ENCODE measurements around the gene SYNM.
"Not testable (repeated sequence)": the region's sequence is repeated elsewhere in the genome, so short reads cannot be mapped to it uniquely, and the experiment has no call there.

Gene SYNM

DNA sequence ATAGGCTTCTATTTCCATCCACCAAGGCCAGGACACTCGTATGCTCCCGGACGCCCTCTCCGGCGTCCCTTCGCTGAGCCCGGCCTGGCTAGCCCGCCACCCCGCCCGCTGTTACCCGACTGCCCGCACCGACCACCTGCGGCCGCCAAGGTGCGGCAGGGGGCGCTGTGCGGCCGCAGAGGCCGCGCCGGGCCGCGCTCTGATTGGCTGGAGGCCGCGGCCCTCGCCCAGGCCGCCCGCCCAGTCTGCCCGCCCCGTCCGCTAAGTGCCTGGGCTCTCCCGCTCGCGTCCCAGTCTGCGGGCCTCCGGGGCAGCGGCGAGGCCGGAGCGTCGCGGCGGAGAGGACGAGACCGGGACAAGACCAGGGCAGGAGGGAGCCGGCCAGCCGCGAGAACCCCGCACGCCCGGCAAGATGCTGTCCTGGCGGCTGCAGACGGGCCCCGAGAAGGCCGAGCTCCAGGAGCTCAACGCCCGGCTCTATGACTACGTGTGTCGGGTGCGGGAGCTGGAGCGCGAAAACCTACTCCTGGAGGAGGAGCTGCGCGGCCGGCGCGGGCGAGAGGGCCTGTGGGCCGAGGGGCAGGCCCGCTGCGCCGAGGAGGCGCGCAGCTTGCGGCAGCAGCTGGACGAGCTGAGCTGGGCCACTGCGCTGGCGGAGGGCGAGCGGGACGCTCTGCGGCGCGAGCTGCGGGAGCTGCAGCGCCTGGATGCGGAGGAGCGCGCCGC lies at the start of gene SYNM:
SYNM (plus strand) TSS at position 293 of the 726 bp plus-strand sequence; CDS start at position 413, 120 bp downstream.
- DNase-seq = peak; percentile 76

DNA sequence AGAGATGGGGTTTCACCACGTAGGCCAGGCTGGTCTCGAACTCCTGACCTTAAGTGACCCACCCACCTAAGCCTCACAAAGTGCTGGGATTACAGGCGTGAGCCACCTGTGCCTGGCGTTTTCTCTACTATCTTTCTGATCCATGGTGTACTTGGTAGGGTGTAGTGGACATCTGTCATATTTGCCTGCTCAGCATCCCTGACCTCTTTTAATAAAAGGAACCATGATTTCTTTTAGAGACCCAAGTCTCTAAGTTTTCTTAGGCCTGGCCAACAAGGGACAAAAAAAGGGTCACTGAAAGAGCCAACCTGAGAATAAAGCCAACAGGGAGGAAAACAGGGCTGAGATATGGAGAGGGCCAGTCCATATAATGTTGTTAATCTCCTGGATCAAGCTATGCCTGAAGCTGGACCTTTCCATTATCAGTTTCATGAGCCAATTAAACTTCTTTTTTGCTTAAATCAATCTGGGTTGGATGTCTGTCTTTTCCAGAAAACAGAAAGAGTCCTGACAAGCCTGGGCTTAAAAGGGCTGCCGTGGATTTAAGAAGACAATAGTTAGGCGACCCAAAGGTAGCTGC lies 49.2 kb upstream of the SYNM start:
- no peak for DNase-seq

GRCh38 chr15:99057020-99057419 lies 47.9 kb upstream of the SYNM start:
- no peak for DNase-seq

- DNase-seq = no peak
These were observed 47.0 kb upstream of the SYNM start for GRCh38 chr15:99057697-99058420.

DNA sequence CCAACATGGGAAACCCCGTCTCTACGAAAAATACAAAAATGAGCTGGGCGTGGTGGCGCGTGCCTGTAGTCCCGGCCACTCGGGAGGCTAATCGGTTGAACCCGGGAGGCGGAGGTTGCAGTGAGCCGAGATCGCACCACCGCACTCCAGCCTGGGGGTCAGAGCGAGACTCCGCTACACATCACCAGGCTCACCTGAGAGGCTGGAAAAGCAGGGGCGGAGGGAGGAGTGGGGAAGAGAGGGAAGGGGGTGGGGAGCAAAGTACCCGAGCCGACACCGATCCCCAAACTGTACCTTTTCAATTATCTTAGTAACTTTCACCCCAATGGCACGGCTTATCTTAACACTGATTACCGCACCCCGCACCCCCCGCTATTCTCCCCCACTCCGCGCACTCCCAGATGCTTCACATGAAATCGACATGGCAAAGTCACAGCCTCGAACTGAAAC lies 46.4 kb upstream of the SYNM start:
- no peak for DNase-seq

GRCh38 chr15:99059010-99059981 lies 45.6 kb upstream of the SYNM start:
- DNase-seq = peak; percentile 96

DNA sequence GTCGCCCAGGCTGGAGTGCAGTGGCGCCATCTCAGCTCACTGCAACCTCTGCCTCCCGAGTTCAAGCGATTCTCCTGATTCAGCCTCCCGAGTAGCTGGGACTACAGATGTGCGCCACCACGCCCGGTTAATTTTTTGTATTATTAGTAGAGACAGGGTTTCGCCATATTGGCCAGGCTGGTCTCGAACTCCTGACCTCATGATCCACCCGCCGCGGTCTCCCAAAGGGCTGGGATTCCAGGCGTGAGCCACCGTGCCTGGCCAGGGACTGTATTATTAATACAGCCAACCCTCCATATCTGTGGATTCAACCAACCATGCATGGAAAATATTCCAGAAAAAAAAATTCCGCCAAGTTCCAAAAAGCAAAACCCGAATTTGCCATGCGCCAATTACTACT lies 44.7 kb upstream of the SYNM start:
- DNase-seq = not testable (repeated sequence)

DNA sequence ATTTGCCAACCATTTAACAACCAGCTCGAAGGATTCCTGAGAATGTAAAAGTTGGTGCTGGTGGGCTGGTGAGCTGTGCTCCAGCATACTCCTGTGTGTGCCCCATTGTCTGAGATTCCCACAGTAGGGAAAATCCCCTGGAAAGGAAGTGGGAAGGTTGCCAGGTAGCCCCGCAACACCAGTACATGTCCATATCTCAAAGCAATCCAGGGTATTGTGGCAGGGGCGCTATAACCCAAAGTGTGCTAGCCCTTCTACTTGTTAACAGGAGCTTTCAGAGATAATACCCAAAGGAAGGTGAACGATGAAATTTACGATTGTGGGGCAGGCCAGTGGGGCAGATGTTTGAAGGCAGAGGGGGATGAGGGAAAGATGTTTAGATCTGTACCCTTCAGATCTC lies 42.7 kb upstream of the SYNM start:
- DNase-seq = no peak

GRCh38 chr15:99068186-99068585 lies 36.7 kb upstream of the SYNM start:
- DNase-seq = no peak

GRCh38 chr15:99070208-99070607 lies 34.7 kb upstream of the SYNM start:
- DNase-seq = peak; percentile 20

DNA sequence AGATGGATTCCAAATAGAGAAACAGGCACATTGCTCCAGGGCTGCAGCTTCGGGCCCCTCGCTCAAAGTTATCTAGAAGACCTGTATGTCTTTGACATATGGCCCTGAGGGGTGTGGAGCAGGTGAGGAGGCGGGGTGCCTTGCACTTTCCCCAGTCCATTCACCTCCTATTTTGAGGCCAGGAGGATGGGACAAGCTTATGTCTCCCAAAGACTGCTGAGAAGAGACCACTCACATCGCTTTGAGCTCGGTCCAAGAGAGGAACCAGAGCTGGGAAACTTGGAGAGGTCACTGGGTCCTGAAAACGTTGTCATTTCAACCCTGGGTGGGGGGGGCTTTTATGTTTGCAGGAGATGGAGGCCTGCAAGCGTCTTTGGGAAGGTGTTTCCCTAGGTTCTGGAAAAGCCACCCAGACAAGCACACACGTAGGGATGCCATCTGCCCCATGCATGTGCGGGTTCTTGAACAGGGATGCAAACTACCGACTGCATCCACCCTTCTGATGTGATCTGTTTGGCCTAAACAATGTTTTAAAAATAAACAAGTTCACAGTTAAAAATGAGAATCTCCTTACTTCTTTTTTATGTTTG lies 33.7 kb upstream of the SYNM start:
- no peak for DNase-seq

DNA sequence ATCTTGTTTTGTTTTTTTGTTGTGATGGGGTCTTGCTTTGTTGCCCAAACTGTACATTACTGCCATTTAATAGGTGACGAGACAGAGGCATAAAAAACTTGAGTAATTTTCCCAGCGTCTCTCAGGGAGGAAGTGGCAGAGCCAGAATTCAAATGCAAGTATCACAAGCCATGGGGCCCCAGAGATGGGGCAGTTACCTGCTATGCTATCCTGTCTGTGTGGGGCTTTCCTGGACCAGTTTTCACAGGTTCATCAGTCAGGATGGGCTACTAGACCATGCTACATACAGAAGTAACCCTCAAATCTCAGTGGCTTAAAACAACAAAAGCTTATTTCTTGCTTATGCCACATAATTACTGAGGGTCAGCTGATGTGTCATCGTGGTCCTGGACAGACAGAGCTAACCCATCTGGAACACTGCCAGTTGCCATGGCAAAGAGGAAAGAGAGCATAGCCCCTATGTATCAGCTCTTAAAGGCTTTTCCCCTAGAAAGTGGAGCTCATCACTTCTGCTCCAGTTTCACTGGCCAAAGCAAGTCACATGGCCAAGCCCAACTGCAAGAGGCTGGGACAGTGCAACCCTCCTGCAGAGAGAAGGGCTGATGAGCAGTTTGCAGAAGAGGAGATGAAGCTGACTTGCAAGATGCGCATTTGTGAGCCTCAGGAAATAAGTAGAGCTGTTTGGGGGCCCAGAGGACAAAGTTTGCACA lies 31.7 kb upstream of the SYNM start:
- DNase-seq = no peak

GRCh38 chr15:99074446-99074845 lies 30.4 kb upstream of the SYNM start:
- no peak for DNase-seq

- not testable (repeated sequence) for DNase-seq
These were observed 29.7 kb upstream of the SYNM start for GRCh38 chr15:99075059-99075652.

DNA sequence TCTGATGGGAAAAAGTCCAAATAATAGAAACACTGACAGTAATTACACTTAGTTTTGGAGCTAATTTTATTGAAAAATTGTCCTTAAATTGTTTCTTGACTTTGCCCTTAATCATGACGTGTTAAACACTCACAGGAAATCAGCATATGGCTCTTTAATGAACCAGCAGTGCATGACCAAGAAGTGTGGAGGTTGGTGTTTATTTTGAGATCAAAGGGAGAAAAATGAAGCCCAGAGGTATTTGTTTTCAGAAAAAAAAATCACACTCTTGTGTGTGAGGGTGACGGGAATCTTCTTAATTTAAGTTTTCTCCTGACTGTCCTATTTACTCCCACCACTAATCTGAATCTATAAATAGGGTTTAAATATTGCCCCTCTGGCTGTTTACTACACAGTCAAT lies 28.8 kb upstream of the SYNM start:
- no peak for DNase-seq

DNA sequence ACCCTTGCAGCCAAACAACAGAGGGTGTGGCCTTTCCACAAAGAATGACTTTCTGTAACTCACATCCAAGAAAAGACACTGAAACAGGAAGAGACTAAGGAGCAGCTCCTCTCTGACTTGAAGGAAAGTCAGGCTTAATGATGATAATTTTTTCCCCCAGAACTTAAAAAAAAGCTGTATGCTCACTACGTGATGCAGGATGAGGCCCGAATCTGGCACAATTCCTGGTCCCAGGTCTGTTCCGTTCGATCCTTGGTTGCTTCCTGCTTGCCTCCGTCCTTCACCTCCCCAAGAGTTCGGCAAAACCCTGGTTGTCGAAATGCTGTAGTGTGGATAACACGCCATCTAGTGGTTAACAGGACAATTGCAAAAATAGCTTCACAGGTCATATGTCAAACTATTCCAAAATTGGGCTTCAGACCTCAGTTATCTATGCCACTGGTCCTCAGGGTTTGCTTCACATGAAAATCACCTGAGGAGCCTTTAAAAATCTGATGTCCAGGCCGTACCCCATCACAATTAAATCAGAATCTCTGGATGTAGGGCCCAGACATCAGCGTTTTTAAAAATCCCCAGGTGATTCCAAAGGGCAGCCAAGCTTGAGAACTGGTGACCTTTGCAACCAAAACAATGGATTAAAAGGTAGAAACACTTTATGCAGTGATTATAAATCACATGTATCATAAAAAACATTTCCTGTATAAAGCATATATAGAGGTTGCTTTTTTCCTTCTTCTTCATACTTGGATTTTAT lies 28.1 kb upstream of the SYNM start:
- peak; percentile 90 for DNase-seq

GRCh38 chr15:99082798-99083197 lies 22.1 kb upstream of the SYNM start:
- no peak for DNase-seq

DNA sequence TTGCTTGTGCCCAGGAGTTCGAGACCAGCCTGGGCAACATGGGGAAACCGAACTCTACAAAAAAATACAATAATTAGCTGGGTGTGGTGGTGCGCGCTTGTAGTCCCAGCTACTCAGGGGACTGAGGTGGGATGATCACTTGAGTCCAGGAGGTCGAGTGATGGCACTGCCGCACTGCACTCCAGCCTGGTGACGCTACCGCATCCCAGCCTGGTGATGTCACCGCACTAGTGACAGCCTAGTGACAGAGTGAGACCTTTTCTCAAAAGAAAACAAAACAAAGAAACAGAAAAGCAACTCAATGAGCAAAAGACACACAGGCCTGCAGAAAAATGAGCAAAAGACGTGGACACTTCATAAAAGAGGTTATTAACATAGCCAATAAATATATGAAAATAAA lies 19.9 kb upstream of the SYNM start:
- no peak for DNase-seq

GRCh38 chr15:99085413-99086326 lies 19.2 kb upstream of the SYNM start:
- DNase-seq = peak; percentile 86

- DNase-seq = no peak
These were observed 18.6 kb upstream of the SYNM start for GRCh38 chr15:99086327-99086667.
